Measurements from ENCODE around the gene WWOX. TPM values are rescaled to one million over a fixed set of nuclear protein-coding genes. Genes with fewer than 3 reads are reported as not detected.

The WWOX gene
- total RNA-seq, 4 donors from 2014 or later: 76.8 to 102 (median 83.6) TPM

- TF ChIP-seq CTCF (IDR thresholded peaks at IDR 0.05) (no peak), POLR2A (IDR thresholded peaks at IDR 0.05) (no peak), EP300 (IDR thresholded peaks at IDR 0.05) (no peak)
- WGBS, 2 donors: 14 to 41% methylated on average over 2 of the region's 2 CpGs
- Histone ChIP-seq H3K4me1 (peaks cover 0 to 6% (median 0%) of the 10 kb centered on the region in 4 donors), H3K36me3 (no peaks in the 10 kb centered on the region), H3K27ac (no peak overlapping the region), H3K9me3 (peaks cover 0 to 3% (median 0%) of the 10 kb centered on the region in 4 donors), H3K27me3 (no peaks in the 10 kb centered on the region), H3K4me3 (no peak overlapping the region)
- no peak for DNase-seq (ENCODE audit: low spot score in 2 of 2)
Measured at GRCh38 chr16:79192904-79193303, 1093.5 kb downstream of the WWOX start.

DNA sequence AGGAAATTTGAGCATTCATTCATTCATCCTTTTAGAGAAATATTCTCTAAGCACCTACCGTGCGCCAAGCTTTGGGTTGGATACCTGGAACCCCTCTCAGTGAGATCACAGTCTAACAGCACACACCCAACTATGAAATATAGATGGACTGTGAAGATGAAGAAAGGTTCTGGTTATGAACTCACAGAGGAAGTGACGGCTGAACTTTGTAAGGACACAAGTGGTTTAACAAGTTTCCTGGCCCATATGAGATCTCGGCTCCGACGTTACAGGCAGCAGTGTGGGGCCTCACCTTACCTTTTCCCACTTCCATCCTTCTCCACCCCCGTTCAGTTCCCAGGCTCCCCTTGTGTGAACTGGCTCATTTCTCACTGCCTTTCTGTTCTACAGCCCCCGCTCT is 1094.8 kb downstream of the WWOX start:
- no peak overlapping the region for H3K4me3 ChIP-seq
- H3K27me3 ChIP-seq: no peaks in the 10 kb centered on the region
- H3K9me3 ChIP-seq: no peaks in the 10 kb centered on the region
- no peaks in the 10 kb centered on the region for H3K36me3 ChIP-seq
- TF ChIP-seq EP300 (IDR thresholded peaks at IDR 0.05): no peak
- TF ChIP-seq CTCF (IDR thresholded peaks at IDR 0.05): no peak
- no peak for TF ChIP-seq POLR2A (IDR thresholded peaks at IDR 0.05)
- H3K27ac ChIP-seq: no peak overlapping the region
- WGBS, 2 donors: 71 to 88% methylated on average over 8 of the region's 8 CpGs
- DNase-seq (ENCODE audit: low spot score in 2 of 2): no peak
- H3K4me1 ChIP-seq: peaks cover 0 to 6% (median 0%) of the 10 kb centered on the region in 4 donors

DNA sequence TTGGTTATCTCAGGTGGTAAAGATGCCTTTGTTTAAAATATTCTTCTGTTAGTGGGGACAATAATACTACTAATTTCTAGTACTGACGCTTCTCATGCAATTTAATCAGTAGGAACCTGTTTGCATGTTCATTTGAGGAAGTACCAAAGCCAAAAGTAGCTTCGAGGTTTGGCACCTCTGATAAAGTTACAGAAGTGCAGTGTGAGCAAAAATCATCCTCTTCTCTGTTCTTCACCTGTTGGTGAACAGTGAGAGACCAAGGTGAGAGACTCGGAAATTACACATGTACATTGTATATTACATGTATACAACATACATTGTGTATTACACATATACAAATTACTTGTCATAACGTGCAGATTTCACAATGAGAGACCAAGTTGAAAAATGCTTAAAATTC is 1096.5 kb downstream of the WWOX start:
- WGBS, 2 donors: 89 to 90% methylated on average over 4 of the region's 4 CpGs
- no peak for DNase-seq (ENCODE audit: low spot score in 2 of 2)
- peaks cover 0 to 6% (median 0%) of the 10 kb centered on the region in 4 donors for H3K4me1 ChIP-seq
- H3K27ac ChIP-seq: no peak overlapping the region
- no peaks in the 10 kb centered on the region for H3K9me3 ChIP-seq
- TF ChIP-seq CTCF (IDR thresholded peaks at IDR 0.05): no peak
- no peak for TF ChIP-seq POLR2A (IDR thresholded peaks at IDR 0.05)
- no peak for TF ChIP-seq EP300 (IDR thresholded peaks at IDR 0.05)
- H3K36me3 ChIP-seq: no peaks in the 10 kb centered on the region
- no peak overlapping the region for H3K4me3 ChIP-seq
- H3K27me3 ChIP-seq: no peaks in the 10 kb centered on the region

GRCh38 chr16:79201436-79201835 is 1102.0 kb downstream of the WWOX start:
- Histone ChIP-seq H3K27ac (no peak overlapping the region), H3K4me3 (no peak overlapping the region), H3K4me1 (no peaks in the 10 kb centered on the region), H3K27me3 (no peaks in the 10 kb centered on the region), H3K9me3 (no peaks in the 10 kb centered on the region), H3K36me3 (no peaks in the 10 kb centered on the region)
- WGBS, 2 donors: 66 to 69% methylated on average over 5 of the region's 5 CpGs
- no peak for DNase-seq (ENCODE audit: low spot score in 2 of 2)
- TF ChIP-seq POLR2A (IDR thresholded peaks at IDR 0.05): no peak
- TF ChIP-seq CTCF (IDR thresholded peaks at IDR 0.05): no peak
- TF ChIP-seq EP300 (IDR thresholded peaks at IDR 0.05): no peak

DNA sequence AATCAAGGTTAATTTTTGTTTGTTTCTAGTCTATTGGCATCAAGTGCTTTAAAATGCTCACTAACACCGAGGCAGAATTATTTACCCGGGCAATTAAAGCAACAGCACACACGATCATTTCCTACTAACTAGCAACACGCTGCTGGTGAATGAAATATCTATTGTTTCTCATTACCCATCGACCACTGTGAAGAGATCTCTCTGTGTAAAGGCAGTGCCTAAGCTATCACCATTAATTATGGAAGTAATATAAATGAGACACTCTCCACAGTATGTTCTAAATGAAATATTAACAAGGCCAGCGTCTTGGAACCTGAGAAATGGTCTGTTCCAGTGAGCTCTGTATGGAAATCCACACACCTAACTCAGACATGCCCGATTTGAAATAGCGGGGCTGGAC is 1103.5 kb downstream of the WWOX start:
- no peak overlapping the region for H3K4me3 ChIP-seq
- H3K27ac ChIP-seq: no peak overlapping the region
- no peak for TF ChIP-seq CTCF (IDR thresholded peaks at IDR 0.05)
- no peak for TF ChIP-seq POLR2A (IDR thresholded peaks at IDR 0.05)
- no peak for TF ChIP-seq EP300 (IDR thresholded peaks at IDR 0.05)
- WGBS, 2 donors: 73 to 76% methylated on average over 8 of the region's 8 CpGs
- H3K27me3 ChIP-seq: no peaks in the 10 kb centered on the region
- DNase-seq (ENCODE audit: low spot score in 2 of 2): no peak
- H3K36me3 ChIP-seq: no peaks in the 10 kb centered on the region
- H3K4me1 ChIP-seq: no peaks in the 10 kb centered on the region
- no peaks in the 10 kb centered on the region for H3K9me3 ChIP-seq
